Natural killer cell (primary cell): ENCODE measurements around the gene GPR156. TPM values are rescaled to one million over a fixed set of nuclear protein-coding genes. Genes with fewer than 3 reads are reported as not detected.

Experiments used
- ATAC-seq, 3 donors: fragments of 150-1000 bp in 2 of 3; fragments of 200-7000 bp in 1 of 3; cut with Tn5 transposase; 1 replicate in 1 of 3; 2 replicates in 2 of 3; pipeline ENCODE4 v1.10.0; 2021; ENCODE audit warnings: mild to moderate bottlenecking in 2 of 3, moderate library complexity in 2 of 3
- DNase-seq, 2 donors: peaks; one replicate each; pipeline versions ENCODE4 v3.0.0 to v3.0.0-alpha.2; 2013 to 2021; ENCODE audit warnings: mixed read lengths in 1 of 2
- H3K27ac ChIP-seq: one replicate; pipeline ENCODE4 v1.5.1; 2013; ENCODE audit warnings: mild to moderate bottlenecking, low read length
- H3K27me3 ChIP-seq: one replicate; pipeline ENCODE4 v1.6.1; 2013; ENCODE audit warnings: low read length; ENCODE audit not compliant: control insufficient read depth, insufficient read depth
- H3K36me3 ChIP-seq: one replicate; pipeline ENCODE4 v1.6.1; 2013; ENCODE audit warnings: low read length; ENCODE audit not compliant: control insufficient read depth, insufficient read depth
- H3K4me1 ChIP-seq: one replicate; pipeline ENCODE4 v1.6.1; 2013; ENCODE audit warnings: low read length; ENCODE audit not compliant: control insufficient read depth, insufficient read depth
- H3K4me3 ChIP-seq: one replicate; pipeline ENCODE4 v1.5.1; 2013; ENCODE audit warnings: low read length
- H3K9me3 ChIP-seq: one replicate; pipeline ENCODE4 v1.6.1; 2013; ENCODE audit warnings: low read length; ENCODE audit not compliant: control insufficient read depth, insufficient read depth
- H3K27ac Mint-ChIP-seq, 2 donors: one replicate each; pipeline ENCODE4 v1.8.0; 2022; ENCODE audit warnings: mild to moderate bottlenecking in 2 of 2, mixed read lengths in 2 of 2, moderate library complexity in 1 of 2
- H3K27me3 Mint-ChIP-seq, 2 donors: one replicate each; pipeline ENCODE4 v1.8.0; 2022; ENCODE audit warnings: low read depth in 2 of 2, mixed read lengths in 2 of 2
- H3K36me3 Mint-ChIP-seq: one replicate; pipeline ENCODE4 v1.8.0; 2022; ENCODE audit warnings: mixed read lengths
- H3K4me1 Mint-ChIP-seq, 2 donors: one replicate each; pipeline ENCODE4 v1.8.0; 2022; ENCODE audit warnings: mixed read lengths in 2 of 2
- H3K4me3 Mint-ChIP-seq: one replicate; pipeline ENCODE4 v1.8.0; 2022; ENCODE audit warnings: mild to moderate bottlenecking, moderate library complexity, mixed read lengths
- H3K9me3 Mint-ChIP-seq, 2 donors: one replicate each; pipeline ENCODE4 v1.8.0; 2022; ENCODE audit warnings: mixed read lengths in 2 of 2
- WGBS: methylation state at CpG from one replicate; pipeline ENCODE4 v1.1.7; 2013; ENCODE audit warnings: missing lambda C conversion rate; ENCODE audit not compliant: insufficient coverage; 5-methylcytosine and 5-hydroxymethylcytosine counted together
- intact Hi-C: fragments of 100-400 bp; cut with micrococcal nuclease; formaldehyde crosslinking; loops from one replicate; pipeline ENCODE4 v1.14.2; 2022
- total RNA-seq, 4 donors: library from RNA; stranded (reverse); fragments of 120-200 nt in 1 of 4; gene quantifications; one replicate each; pipeline versions ENCODE4 v1.2.3 to v1.2.4, GENCODE V29; 2013 to 2022
- TF ChIP-seq, protein P1 (sequence below): fragments of 200-600 bp; IDR thresholded peaks from one replicate; pipeline ENCODE4 v1.8.0; 2022; ENCODE audit warnings: antibody characterized with exemption

Gene GPR156
- total RNA-seq, 3 donors from 2014 or later (not counting 1 experiment from before 2014, with no cell fraction given): 0.18 to 0.75 TPM; not detected in 1

DNA sequence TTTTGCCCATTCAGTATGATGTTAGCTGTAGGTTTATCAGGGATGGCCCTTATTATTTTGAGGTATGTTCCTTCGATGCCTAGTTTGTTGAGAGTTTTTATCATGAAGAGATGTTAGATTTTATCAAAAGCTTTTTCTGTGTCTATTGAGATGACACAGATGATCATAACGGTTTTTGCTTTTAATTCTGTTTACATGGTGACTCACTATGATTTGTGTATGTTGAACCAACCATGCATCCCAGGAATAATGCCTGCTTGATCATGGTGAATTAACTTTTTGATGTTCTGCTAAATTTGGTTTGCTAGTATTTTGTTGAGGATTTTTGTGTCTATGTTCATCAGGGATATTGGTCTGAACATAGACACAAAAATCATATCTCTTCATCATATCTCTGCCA is 8.3 kb downstream of the GPR156 start:
- ATAC-seq: no peak
- no peak overlapping the region for H3K4me3 Mint-ChIP-seq
- H3K27me3 Mint-ChIP-seq: peaks cover 31 to 56% of the 10 kb centered on the region in 2 donors

DNA sequence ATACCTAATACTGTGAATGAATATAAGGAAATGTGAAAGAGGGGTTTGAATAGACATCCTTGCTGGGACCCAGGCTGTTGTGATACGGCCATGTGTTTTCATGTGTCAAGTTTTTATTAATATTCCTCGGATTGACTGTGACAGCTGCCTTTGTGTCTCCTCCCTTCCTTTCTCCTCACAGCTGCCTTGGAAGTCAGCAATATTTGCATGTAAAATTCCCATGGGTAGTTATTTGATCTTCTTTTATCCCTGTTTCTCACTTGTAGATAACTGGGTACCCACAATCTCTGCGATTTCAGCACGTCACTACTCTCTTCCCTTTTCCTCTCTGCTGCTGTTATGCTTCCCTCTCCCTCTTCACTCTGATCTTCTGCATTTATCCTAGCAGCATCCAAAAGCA is 9.4 kb downstream of the GPR156 start:
- intact Hi-C loops: no loop called here
- Mint-ChIP-seq H3K4me3 (no peak overlapping the region), H3K36me3 (no peaks in the 10 kb centered on the region), H3K9me3 (no peaks in the 10 kb centered on the region), H3K27ac (no peak overlapping the region), H3K4me1 (no peaks in the 10 kb centered on the region), H3K27me3 (peaks cover 26 to 53% of the 10 kb centered on the region in 2 donors)
- no peak overlapping the region for H3K27ac ChIP-seq
- H3K4me1 ChIP-seq: no peaks in the 10 kb centered on the region
- DNase-seq (no peak), ATAC-seq (no peak)
- H3K9me3 ChIP-seq: no peaks in the 10 kb centered on the region
- 61% methylated on average over 4 of the region's 4 CpGs for WGBS
- TF ChIP-seq, protein P1, sequence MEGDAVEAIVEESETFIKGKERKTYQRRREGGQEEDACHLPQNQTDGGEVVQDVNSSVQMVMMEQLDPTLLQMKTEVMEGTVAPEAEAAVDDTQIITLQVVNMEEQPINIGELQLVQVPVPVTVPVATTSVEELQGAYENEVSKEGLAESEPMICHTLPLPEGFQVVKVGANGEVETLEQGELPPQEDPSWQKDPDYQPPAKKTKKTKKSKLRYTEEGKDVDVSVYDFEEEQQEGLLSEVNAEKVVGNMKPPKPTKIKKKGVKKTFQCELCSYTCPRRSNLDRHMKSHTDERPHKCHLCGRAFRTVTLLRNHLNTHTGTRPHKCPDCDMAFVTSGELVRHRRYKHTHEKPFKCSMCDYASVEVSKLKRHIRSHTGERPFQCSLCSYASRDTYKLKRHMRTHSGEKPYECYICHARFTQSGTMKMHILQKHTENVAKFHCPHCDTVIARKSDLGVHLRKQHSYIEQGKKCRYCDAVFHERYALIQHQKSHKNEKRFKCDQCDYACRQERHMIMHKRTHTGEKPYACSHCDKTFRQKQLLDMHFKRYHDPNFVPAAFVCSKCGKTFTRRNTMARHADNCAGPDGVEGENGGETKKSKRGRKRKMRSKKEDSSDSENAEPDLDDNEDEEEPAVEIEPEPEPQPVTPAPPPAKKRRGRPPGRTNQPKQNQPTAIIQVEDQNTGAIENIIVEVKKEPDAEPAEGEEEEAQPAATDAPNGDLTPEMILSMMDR: no peak
- H3K4me3 ChIP-seq: no peak overlapping the region
- no peaks in the 10 kb centered on the region for H3K27me3 ChIP-seq
- H3K36me3 ChIP-seq: no peaks in the 10 kb centered on the region

More for the DNA sequence above, 8.3 kb downstream of the GPR156 start:
- Mint-ChIP-seq H3K9me3 (no peaks in the 10 kb centered on the region), H3K4me1 (no peaks in the 10 kb centered on the region), H3K36me3 (no peaks in the 10 kb centered on the region), H3K27ac (no peak overlapping the region)
- Histone ChIP-seq H3K4me1 (no peaks in the 10 kb centered on the region), H3K9me3 (no peaks in the 10 kb centered on the region), H3K36me3 (no peaks in the 10 kb centered on the region), H3K27me3 (no peaks in the 10 kb centered on the region), H3K27ac (no peak overlapping the region), H3K4me3 (no peak overlapping the region)
- 73% methylated on average over 2 of the region's 2 CpGs for WGBS
- TF ChIP-seq, protein P1: no peak
- intact Hi-C loops: no loop called here
- no peak for DNase-seq

DNA sequence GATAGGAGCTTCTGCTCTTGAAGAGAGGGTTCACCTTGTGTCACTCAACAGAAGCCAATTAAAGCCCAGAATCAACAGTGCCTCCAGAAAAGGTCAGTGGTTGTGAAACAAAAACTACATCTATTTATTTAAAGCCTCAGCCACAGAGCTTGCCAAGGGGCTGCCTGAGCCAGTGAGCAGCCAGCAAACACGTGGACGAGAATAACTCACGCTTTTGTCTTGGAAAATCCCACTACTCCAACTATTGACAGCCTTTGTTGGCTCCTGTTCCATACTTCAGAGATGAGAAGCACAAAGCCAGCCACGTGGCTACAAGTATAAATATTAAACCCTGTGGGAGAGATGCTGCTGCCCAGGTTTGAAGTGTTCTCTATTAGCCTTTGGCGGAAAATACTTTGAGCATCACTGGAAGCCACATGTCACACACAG is 10.3 kb downstream of the GPR156 start:
- 85% methylated on average over 5 of the region's 5 CpGs for WGBS
- intact Hi-C loops: no loop called here
- H3K4me1 Mint-ChIP-seq: no peaks in the 10 kb centered on the region
- H3K4me1 ChIP-seq: no peaks in the 10 kb centered on the region
- H3K36me3 ChIP-seq: no peaks in the 10 kb centered on the region
- peaks cover 24 to 61% of the 10 kb centered on the region in 2 donors for H3K27me3 Mint-ChIP-seq
- ATAC-seq (no peak), DNase-seq (no peak)
- TF ChIP-seq, protein P1: no peak
- H3K27me3 ChIP-seq: peaks cover 2% of the 10 kb centered on the region
- no peak overlapping the region for H3K4me3 Mint-ChIP-seq
- no peak overlapping the region for H3K27ac Mint-ChIP-seq
- H3K4me3 ChIP-seq: no peak overlapping the region
- H3K27ac ChIP-seq: no peak overlapping the region
- H3K9me3 Mint-ChIP-seq: no peaks in the 10 kb centered on the region
- H3K9me3 ChIP-seq: no peaks in the 10 kb centered on the region
- H3K36me3 Mint-ChIP-seq: no peaks in the 10 kb centered on the region

DNA sequence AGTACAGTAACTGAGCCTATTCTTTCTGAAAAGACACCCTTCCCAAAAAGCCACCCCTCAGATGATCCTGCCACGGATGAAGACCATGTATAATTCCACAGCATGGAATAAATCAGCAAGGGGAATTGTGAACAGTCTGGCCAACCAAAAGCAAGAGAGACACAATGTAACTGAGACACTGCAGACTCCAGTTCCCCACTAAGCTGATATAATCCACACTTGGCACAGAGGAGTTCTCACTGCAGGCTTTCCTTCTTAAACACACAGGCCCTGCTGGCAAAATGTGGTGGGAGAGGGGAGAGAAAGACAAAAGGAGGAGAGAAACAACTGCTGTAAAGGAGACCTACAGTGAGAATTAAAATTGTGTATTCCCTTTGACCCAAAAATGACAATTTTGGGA is 12.7 kb downstream of the GPR156 start:
- no peak for DNase-seq
- no peaks in the 10 kb centered on the region for H3K36me3 Mint-ChIP-seq
- Histone ChIP-seq H3K27me3 (peaks cover 2% of the 10 kb centered on the region), H3K9me3 (no peaks in the 10 kb centered on the region), H3K4me3 (no peak overlapping the region), H3K36me3 (no peaks in the 10 kb centered on the region), H3K4me1 (no peaks in the 10 kb centered on the region), H3K27ac (no peak overlapping the region)
- H3K4me3 Mint-ChIP-seq: no peak overlapping the region
- H3K4me1 Mint-ChIP-seq: no peaks in the 10 kb centered on the region
- H3K27me3 Mint-ChIP-seq: peaks cover 22 to 55% of the 10 kb centered on the region in 2 donors
- intact Hi-C loops: no loop called here
- H3K27ac Mint-ChIP-seq: no peak overlapping the region
- no peak for ATAC-seq
- WGBS: 75% methylated on average over 1 of the region's 1 CpG
- TF ChIP-seq, protein P1: no peak
- no peaks in the 10 kb centered on the region for H3K9me3 Mint-ChIP-seq
